Activated naive CD4-positive, alpha-beta T cell treated with anti-CD3 and anti-CD28 coated beads, Interleukin-2, amount 10 ng/mL, durations not matched to agents 7 days and 5 days (primary cell): Measurements from ENCODE around the gene EFCAB6.
A peak's percentile ranks its signal among the peaks of the same experiment; 100 is the strongest.

Experiments
- CTCF ChIA-PET: fragments of 350-600 bp; sonication (Branson Sonifier 250); formaldehyde crosslinking; loops from one replicate; lab custom pipeline; 2021; ENCODE audit warnings: antibody characterized with exemption; lab: Charles Lee
- DNase-seq: peaks from one replicate; pipeline ENCODE4 v3.0.0-alpha.2; 2020
- H3K27ac Mint-ChIP-seq: one replicate; pipeline ENCODE4 v1.8.0; 2021; ENCODE audit warnings: mild to moderate bottlenecking, moderate library complexity, mixed read lengths
- H3K27me3 Mint-ChIP-seq: one replicate; pipeline ENCODE4 v1.8.0; 2021; ENCODE audit warnings: mild to moderate bottlenecking, mixed read lengths
- H3K36me3 Mint-ChIP-seq: one replicate; pipeline ENCODE4 v1.8.0; 2021; ENCODE audit warnings: mixed read lengths
- H3K4me1 Mint-ChIP-seq: one replicate; pipeline ENCODE4 v1.8.0; 2021; ENCODE audit warnings: mixed read lengths
- H3K4me3 Mint-ChIP-seq: one replicate; pipeline ENCODE4 v1.8.0; 2021; ENCODE audit warnings: mild to moderate bottlenecking, moderate library complexity, mixed read lengths
- H3K9me3 Mint-ChIP-seq: one replicate; pipeline ENCODE4 v1.8.0; 2021; ENCODE audit warnings: mixed read lengths

Gene EFCAB6, protein sequence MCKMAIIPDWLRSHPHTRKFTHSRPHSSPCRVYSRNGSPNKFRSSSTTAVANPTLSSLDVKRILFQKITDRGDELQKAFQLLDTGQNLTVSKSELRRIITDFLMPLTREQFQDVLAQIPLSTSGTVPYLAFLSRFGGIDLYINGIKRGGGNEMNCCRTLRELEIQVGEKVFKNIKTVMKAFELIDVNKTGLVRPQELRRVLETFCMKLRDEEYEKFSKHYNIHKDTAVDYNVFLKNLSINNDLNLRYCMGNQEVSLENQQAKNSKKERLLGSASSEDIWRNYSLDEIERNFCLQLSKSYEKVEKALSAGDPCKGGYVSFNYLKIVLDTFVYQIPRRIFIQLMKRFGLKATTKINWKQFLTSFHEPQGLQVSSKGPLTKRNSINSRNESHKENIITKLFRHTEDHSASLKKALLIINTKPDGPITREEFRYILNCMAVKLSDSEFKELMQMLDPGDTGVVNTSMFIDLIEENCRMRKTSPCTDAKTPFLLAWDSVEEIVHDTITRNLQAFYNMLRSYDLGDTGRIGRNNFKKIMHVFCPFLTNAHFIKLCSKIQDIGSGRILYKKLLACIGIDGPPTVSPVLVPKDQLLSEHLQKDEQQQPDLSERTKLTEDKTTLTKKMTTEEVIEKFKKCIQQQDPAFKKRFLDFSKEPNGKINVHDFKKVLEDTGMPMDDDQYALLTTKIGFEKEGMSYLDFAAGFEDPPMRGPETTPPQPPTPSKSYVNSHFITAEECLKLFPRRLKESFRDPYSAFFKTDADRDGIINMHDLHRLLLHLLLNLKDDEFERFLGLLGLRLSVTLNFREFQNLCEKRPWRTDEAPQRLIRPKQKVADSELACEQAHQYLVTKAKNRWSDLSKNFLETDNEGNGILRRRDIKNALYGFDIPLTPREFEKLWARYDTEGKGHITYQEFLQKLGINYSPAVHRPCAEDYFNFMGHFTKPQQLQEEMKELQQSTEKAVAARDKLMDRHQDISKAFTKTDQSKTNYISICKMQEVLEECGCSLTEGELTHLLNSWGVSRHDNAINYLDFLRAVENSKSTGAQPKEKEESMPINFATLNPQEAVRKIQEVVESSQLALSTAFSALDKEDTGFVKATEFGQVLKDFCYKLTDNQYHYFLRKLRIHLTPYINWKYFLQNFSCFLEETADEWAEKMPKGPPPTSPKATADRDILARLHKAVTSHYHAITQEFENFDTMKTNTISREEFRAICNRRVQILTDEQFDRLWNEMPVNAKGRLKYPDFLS (N-terminal part only)

DNA sequence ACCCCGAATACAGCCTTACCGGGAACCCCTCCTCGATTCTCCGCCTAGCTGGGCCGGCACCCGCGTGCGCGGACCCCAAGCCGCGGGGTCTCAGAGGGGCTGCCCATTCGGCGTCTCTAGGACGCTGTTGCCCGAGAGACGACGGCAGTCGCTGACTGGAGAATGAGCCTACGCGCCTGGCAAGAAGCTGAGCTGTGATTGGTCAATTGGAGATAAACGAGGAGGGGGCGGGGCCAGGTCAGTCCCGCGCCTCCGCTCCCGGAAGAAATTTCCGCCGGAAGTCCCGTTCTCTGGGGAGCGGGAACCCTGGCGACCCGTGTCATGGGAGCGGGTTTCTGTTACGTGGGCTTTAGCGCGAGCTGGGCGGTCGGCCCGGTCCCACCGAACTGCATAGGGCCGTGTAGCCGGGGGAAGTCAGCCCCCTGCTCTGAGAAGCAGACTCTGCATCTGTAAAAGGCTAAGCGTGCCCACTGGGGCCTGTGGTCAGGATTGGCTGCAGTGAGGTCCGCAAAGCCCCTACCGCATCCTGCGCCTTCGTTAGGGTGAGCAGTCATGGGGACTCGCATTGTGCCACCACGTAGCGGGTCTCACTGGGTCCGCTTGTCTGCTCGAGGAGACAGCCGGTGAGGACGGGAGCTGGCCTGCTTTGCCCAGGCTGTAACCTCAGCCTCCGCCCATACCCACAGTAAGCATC, at the start of gene EFCAB6:
Gene EFCAB6, minus strand, starts transcription at position 157 of the 694 bp plus-strand sequence. CDS start 29,987 bp downstream, outside the sequence.
- H3K9me3 Mint-ChIP-seq, result no peaks in the 10 kb centered on the region
- peak; percentile 94 for DNase-seq
- CTCF ChIA-PET, result no interaction called here
- no peaks in the 10 kb centered on the region for H3K27me3 Mint-ChIP-seq
- H3K36me3 Mint-ChIP-seq, result no peaks in the 10 kb centered on the region
- H3K27ac Mint-ChIP-seq, result peak within 1 kb of the TSS; percentile 86
- peak within 1 kb of the TSS; percentile 89 for H3K4me3 Mint-ChIP-seq
- H3K4me1 Mint-ChIP-seq, result peaks cover 27% of the 10 kb centered on the region

DNA sequence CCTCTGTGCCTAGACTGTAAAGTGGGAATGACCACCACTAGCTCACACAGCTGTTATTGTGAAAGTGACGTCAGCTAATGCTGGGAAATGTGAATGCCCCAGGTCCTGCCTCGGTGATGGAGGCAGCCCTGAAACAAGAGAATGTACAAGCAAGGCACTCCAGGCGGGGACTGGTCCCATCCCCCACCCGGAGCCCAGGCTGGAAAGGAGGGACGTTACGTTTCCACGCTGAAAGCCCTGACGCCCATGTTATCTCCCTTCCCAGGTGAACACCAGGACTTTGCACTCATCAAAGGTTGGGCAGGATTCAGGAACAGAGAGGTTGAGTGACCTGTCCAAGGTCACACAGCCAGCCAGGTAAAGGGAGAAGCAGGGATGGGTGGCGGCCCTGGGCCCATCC, 49.4 kb upstream of the EFCAB6 start:
- H3K9me3 Mint-ChIP-seq, result no peaks in the 10 kb centered on the region
- CTCF ChIA-PET, result no interaction called here
- H3K4me3 Mint-ChIP-seq, result no peak overlapping the region
- H3K27me3 Mint-ChIP-seq, result peaks cover 62% of the 10 kb centered on the region
- peaks cover 4% of the 10 kb centered on the region for H3K4me1 Mint-ChIP-seq
- peak; percentile 13 for DNase-seq
- no peaks in the 10 kb centered on the region for H3K36me3 Mint-ChIP-seq
- no peak overlapping the region for H3K27ac Mint-ChIP-seq

DNA sequence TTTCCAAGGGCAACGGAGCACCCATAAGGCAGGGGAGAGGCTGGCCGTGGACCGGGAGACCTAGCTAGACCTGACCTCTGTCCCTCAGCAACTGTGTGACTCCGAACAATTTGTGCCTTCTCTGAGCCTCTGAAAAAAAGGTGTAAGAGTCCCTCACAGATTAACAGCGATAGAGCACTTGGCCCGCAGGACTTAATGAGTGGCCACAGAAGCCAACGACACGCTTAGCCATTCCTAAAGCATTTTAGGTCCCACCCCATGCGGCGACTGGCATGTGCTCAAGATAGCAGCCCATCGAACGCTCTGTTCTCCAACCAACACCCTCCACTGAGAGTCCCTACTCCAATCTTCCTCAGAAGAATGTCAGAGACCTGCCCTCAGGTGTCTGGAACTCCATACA, 48.7 kb upstream of the EFCAB6 start:
- no peak for DNase-seq
- Mint-ChIP-seq H3K4me1 (peaks cover 4% of the 10 kb centered on the region), H3K27ac (no peak overlapping the region), H3K9me3 (no peaks in the 10 kb centered on the region), H3K27me3 (peaks cover 62% of the 10 kb centered on the region), H3K4me3 (no peak overlapping the region), H3K36me3 (no peaks in the 10 kb centered on the region)
- CTCF ChIA-PET, result no interaction called here

DNA sequence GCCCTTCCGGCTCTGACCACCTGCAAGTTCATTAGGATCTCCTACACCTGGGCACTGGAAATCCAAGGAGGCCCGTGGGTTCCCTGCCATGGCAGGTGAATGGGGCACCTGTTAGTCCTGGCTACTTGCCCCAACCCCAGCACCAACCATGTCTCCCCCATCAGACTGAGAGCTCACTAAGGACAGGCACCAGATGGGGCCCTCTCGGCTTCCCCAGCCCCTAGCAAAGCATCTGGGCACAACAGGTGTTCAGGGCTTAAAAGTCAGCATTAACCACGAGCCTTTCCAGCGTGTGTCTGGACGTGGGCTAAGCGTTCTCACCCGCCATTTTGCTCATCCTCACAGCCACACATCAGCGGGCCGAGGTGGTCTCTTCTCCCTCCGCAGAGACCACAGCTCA, 48.0 kb upstream of the EFCAB6 start:
- peak; percentile 14 for DNase-seq
- H3K4me1 Mint-ChIP-seq, result peaks cover 4% of the 10 kb centered on the region
- peaks cover 67% of the 10 kb centered on the region for H3K27me3 Mint-ChIP-seq
- CTCF ChIA-PET, result no interaction called here
- no peak overlapping the region for H3K27ac Mint-ChIP-seq
- H3K4me3 Mint-ChIP-seq, result no peak overlapping the region
- no peaks in the 10 kb centered on the region for H3K36me3 Mint-ChIP-seq
- no peaks in the 10 kb centered on the region for H3K9me3 Mint-ChIP-seq

DNA sequence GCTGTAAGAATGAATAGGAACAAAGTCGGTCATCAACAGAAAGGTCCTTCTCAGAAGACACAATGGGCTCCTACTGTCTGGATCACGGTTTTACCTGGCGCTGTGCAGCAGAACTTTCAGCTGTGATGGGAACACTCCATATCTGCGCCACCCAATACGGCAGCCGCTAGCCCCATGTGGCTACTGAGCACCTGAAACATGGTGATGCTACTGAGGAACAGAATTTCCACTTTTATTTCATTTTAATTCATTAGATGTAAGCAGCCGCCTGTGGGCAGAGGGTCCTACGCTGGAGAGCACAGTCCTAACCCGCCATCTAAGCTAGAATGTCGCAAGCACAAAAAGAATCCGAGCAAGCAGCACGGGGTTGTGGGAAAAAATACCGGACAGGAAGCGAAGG, 47.5 kb upstream of the EFCAB6 start:
- Mint-ChIP-seq H3K27me3 (peaks cover 67% of the 10 kb centered on the region), H3K4me3 (no peak overlapping the region), H3K4me1 (peaks cover 4% of the 10 kb centered on the region), H3K9me3 (no peaks in the 10 kb centered on the region), H3K36me3 (no peaks in the 10 kb centered on the region), H3K27ac (no peak overlapping the region)
- CTCF ChIA-PET, result no interaction called here
- DNase-seq, result no peak

DNA sequence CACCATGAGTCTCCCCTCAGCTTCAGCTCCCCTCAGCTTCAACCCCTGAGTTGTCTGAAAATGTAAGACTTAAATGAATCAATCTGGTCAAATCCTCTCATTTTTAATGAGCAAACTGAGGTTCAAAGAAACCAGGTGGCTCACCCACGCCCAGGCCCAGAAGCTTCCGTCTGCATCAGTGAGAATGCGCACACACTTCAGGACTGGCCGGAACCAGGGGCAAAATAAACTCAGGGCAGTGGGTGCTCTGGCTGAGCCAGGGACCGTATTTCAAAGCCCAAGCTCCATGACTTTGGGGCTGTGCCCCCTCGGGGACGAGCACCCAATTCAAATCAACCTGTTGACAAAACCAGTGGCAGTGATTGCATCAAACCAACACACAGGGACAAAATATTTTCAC, 47.1 kb upstream of the EFCAB6 start:
- no peak overlapping the region for H3K27ac Mint-ChIP-seq
- no peak overlapping the region for H3K4me3 Mint-ChIP-seq
- H3K9me3 Mint-ChIP-seq, result no peaks in the 10 kb centered on the region
- DNase-seq, result peak; percentile 3
- CTCF ChIA-PET, result no interaction called here
- H3K36me3 Mint-ChIP-seq, result no peaks in the 10 kb centered on the region
- H3K27me3 Mint-ChIP-seq, result peaks cover 67% of the 10 kb centered on the region
- H3K4me1 Mint-ChIP-seq, result peaks cover 4% of the 10 kb centered on the region

DNA sequence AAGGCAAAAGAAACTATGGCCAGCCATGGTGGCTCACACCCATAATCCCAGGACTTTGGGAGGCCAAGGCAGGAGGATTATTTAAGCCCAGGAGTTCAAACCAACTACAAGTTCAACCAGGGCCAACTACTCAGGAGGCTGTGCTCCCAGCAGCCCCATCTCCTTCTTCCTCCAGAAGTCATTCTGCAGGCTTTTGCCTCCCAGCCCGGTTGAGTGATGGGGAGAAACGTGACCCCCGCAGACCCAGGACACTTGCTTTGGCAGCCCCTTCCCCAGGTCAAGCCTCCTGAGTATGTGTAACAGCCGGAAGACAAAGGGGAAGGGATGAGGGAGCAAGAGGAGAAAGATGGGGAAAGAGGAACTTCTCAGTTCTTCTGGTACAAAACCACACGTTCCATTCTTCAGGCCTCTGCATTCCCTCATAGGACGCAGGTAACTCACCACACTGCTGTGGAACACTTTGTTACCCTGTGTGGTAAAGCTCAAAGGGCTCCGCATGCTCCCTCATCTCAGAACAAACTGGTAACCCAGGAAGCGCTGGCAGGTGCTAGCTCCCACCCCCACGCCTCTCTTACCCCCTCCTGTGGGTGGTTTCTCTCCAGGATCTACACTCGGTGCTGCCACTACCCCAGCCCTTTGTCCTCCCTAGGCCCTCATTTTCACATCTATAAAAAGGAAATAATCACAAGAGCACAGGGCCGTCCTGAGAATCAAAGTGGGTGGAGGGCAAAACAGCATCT, 46.2 kb upstream of the EFCAB6 start:
- peak; percentile 14 for DNase-seq
- CTCF ChIA-PET, result no interaction called here
- Mint-ChIP-seq H3K4me1 (peaks cover 4% of the 10 kb centered on the region), H3K27me3 (peaks cover 60% of the 10 kb centered on the region), H3K4me3 (no peak overlapping the region), H3K36me3 (no peaks in the 10 kb centered on the region), H3K27ac (no peak overlapping the region), H3K9me3 (no peaks in the 10 kb centered on the region)

DNA sequence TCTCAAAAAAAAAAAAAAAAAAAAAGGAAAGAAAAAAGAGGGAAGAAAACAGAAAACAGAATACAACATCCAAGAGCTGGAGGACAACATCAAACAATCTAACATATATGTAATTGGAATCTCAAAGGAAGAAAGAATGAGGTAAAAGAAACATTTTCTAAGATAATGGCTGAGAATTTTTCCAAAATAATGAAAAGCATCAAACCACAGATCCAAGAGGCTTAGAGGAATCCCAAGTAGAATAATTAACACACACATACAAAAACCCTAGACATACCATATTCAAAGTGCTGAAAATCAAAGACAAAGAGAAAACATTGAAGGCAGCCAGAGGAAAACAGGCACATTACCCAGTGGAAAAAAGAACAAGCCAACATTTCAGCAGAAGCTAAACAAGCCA, 45.3 kb upstream of the EFCAB6 start:
- Mint-ChIP-seq H3K27me3 (peaks cover 50% of the 10 kb centered on the region), H3K9me3 (no peaks in the 10 kb centered on the region), H3K27ac (no peak overlapping the region), H3K36me3 (no peaks in the 10 kb centered on the region), H3K4me3 (no peak overlapping the region), H3K4me1 (no peaks in the 10 kb centered on the region)
- CTCF ChIA-PET, result no interaction called here
- DNase-seq, result no peak

DNA sequence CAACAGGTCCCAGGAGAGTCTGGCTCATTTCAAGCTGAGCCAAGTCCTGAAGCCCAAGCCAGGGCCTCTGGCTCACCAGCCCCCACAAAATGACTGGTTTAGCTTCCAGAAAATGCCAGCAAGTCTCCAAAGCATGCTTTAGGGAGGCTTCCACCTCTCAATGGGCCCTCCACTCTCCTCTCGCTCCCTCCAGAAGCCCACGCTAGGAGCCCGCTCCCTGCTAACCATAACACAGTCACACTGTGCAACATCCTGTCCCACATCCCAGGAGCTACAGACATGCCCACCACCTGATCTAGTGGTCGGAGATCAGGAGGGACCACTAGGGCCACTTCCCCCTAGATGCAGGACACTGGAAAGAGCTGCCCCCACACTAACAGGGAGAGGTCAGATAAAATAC, 43.3 kb upstream of the EFCAB6 start:
- no peak overlapping the region for H3K27ac Mint-ChIP-seq
- no peaks in the 10 kb centered on the region for H3K9me3 Mint-ChIP-seq
- H3K4me1 Mint-ChIP-seq, result no peaks in the 10 kb centered on the region
- peaks cover 36% of the 10 kb centered on the region for H3K27me3 Mint-ChIP-seq
- H3K36me3 Mint-ChIP-seq, result no peaks in the 10 kb centered on the region
- CTCF ChIA-PET, result no interaction called here
- DNase-seq, result no peak
- no peak overlapping the region for H3K4me3 Mint-ChIP-seq

DNA sequence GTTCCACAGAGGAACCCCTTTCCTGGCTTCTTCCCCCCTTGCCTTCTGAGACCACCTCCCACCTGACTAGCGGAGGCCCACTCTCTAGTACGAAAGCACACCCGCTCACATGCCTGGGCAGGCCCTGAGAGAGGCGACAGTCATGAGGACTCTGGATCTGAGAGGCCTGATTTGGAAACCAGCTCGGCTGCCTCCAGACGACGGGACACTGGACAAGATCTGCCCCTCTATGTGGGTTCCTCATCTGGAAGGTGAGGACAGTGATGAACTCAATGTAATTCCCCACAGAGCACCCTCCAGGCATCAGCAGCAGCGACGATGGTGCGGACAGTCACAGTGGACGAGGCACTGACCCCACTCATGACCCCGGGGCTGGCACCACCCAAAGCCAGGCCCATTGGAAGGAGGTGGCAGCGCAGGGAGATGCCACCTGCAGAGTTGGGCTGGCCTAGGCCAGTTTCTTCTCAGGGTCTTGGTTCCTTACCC, 42.7 kb upstream of the EFCAB6 start:
- Mint-ChIP-seq H3K36me3 (no peaks in the 10 kb centered on the region), H3K4me1 (no peaks in the 10 kb centered on the region), H3K27ac (no peak overlapping the region), H3K27me3 (peaks cover 30% of the 10 kb centered on the region), H3K4me3 (no peak overlapping the region), H3K9me3 (no peaks in the 10 kb centered on the region)
- CTCF ChIA-PET, result no interaction called here
- peak; percentile 2 for DNase-seq

DNA sequence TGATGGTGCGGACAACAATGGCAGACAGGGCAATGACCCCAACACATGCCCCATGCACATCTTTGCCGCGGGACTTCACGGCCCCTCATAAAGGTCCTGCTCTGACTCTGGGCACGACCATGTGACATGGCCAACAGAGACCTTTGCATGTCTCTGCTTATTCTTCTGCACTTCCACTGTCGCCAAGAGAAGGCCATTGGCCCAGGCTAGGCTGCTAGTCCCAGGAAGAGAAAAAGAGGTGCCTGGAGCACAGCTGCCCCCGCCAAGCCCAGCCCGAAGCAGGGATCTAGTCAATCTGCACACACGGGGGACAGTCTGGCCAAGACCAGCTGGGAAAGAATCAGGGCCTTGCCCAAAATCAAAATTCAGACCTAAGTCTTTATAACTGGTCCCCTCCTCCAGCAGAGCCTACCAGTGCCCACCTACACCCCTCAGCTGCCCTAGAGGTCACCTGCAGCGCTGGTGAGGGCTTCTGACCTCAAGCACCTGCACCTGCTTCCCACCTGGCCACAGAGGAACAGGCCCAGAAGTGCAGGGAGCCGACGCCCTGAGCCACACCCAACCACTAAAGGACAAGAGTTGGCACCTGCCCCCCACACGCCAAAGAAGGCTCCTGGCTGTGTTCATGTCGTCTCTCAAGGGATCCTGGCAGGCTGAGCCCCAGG, 42.1 kb upstream of the EFCAB6 start:
- H3K4me1 Mint-ChIP-seq, result no peaks in the 10 kb centered on the region
- peak; percentile 17 for DNase-seq
- peaks cover 27% of the 10 kb centered on the region for H3K27me3 Mint-ChIP-seq
- CTCF ChIA-PET, result no interaction called here
- no peaks in the 10 kb centered on the region for H3K9me3 Mint-ChIP-seq
- H3K36me3 Mint-ChIP-seq, result no peaks in the 10 kb centered on the region
- no peak overlapping the region for H3K27ac Mint-ChIP-seq
- no peak overlapping the region for H3K4me3 Mint-ChIP-seq

DNA sequence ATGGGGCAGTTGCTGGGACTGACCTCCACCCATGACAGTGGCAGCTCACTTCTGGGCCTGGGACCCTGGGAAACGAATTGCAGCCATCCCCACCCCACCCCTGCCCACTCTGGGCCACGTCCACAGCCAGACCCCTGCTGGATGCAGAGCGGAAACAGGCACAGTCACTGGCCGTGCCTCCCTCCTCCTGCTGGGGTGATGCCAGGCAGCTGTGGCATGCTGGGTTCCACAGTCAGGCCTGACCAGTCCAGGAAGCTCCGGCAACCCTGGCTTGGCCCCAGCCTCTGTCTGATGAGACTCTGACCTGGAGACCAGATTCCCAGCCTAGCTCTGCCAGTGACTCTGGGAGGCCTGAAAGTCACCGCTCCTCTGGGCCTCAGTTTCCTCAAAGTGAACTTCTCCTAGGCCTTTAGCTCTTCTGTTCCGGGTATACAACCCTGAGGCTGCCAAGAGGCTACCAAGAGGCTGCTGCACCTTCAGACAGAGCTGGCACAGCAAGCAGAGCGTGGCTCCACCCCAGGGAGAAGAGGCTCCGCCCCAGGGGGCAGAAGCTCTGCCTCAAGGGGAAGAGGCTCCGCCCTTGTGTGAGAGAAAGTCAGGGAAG, 41.3 kb upstream of the EFCAB6 start:
- Mint-ChIP-seq H3K4me3 (no peak overlapping the region), H3K4me1 (no peaks in the 10 kb centered on the region), H3K9me3 (no peaks in the 10 kb centered on the region), H3K36me3 (no peaks in the 10 kb centered on the region), H3K27me3 (peaks cover 19% of the 10 kb centered on the region), H3K27ac (no peak overlapping the region)
- CTCF ChIA-PET, result no interaction called here
- peak; percentile 1 for DNase-seq
